Testis (tissue), 3 donors: ENCODE results near the gene TCF4. TPM values are rescaled to one million over a fixed set of nuclear protein-coding genes. Genes with fewer than 3 reads are reported as not detected.

Experiments used
- DNase-seq: peaks from one replicate; pipeline ENCODE4 v3.0.0-alpha.2; 2019
- H3K27ac ChIP-seq, 2 donors: fragments of 200-600 bp; sonication (generic); one replicate each; pipeline ENCODE4 v1.5.1; 2019
- H3K27me3 ChIP-seq: fragments of 200-600 bp; sonication (generic); one replicate; pipeline ENCODE4 v1.5.1; 2019
- H3K36me3 ChIP-seq: fragments of 200-600 bp; sonication (generic); one replicate; pipeline ENCODE4 v1.5.1; 2017; ENCODE audit warnings: low read depth; ENCODE audit errors: missing control alignments
- H3K4me1 ChIP-seq: fragments of 200-600 bp; sonication (generic); one replicate; pipeline ENCODE4 v1.5.1; 2019
- H3K4me3 ChIP-seq, 2 donors: fragments of 200-600 bp; sonication (generic); one replicate each; pipeline ENCODE4 v1.5.1; 2017 to 2019
- H3K9me3 ChIP-seq: fragments of 200-600 bp; sonication (generic); one replicate; pipeline ENCODE4 v1.5.1; 2017
- POLR2A ChIP-seq: fragments of 450-650 bp; IDR thresholded peaks from one replicate; pipeline ENCODE4 v1.6.1; 2017; ENCODE audit warnings: antibody characterized with exemption, mild to moderate bottlenecking, moderate library complexity
- WGBS, 2 donors: methylation state at CpG; one replicate each; pipeline ENCODE4 v1.1.5; 2018; 5-methylcytosine and 5-hydroxymethylcytosine counted together
- intact Hi-C: fragments of 100-400 bp; cut with DNase I; formaldehyde crosslinking; loops from one replicate; pipeline ENCODE4 v1.15.1; 2023; ENCODE audit warnings: low total_unique reads
- polyA plus RNA-seq: library from polyadenylated mRNA; stranded (reverse); fragments of 350-450 nt; fragmentation: Illumina TruSeq; extraction: RNeasy Lipid Tissue Mini Kit (QIAGEN cat#74804); gene quantifications from one replicate; pipeline ENCODE4 v1.2.3, GENCODE V29; 2014; ENCODE audit warnings: low read depth, low replicate concordance; ENCODE audit not compliant: insufficient read depth
- total RNA-seq, 2 donors: library from RNA; depleted of rRNA; stranded (reverse); fragments of >200 nt; gene quantifications; one replicate each; pipeline ENCODE4 v1.2.3, GENCODE V29; 2016
- TF ChIP-seq, protein P1 (sequence below), 3 experiments: fragments of 450-650 bp in 2 of 3; fragments of 200-600 bp in 1 of 3; sonication (generic) in 1 of 3; IDR thresholded peaks; one replicate each; pipeline ENCODE4 v1.5.1; 2016 to 2019; ENCODE audit warnings: antibody characterized with exemption in 3 of 3, mild to moderate bottlenecking in 2 of 3, moderate library complexity in 1 of 3

Gene TCF4
- total and polyA plus RNA-seq, 3 donors from 2014 or later, result 50.8 to 122 (median 110) TPM

DNA sequence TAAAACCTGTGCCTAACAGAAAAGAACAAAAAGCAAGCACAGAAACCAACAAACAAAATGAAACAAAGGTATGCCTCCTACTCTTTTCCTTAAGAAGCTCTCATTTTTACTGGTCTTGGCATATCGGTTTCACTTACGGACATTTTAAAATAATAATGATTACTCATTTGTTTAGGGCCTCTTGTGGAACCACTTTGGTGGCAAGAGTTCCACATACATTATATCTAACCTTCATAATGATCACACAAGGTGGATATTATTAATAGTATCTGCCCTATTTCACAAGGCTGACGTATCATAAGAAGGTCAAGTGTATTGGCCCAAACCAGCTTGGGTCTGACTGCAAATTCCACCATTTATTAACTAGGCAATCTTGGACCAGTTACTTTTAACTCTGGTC, 304.7 kb downstream of the TCF4 start:
- DNase-seq, result no peak
- intact Hi-C loops, result no loop called here
- 85 to 95% methylated on average over 3 of the region's 3 CpGs for WGBS, 2 donors

GRCh38 chr18:55280503-55280902, 307.5 kb downstream of the TCF4 start:
- Histone ChIP-seq H3K4me1 (no peaks in the 10 kb centered on the region), H3K27ac (no peak overlapping the region), H3K36me3 (no peaks in the 10 kb centered on the region), H3K4me3 (no peak overlapping the region), H3K9me3 (no peaks in the 10 kb centered on the region), H3K27me3 (no peaks in the 10 kb centered on the region)
- intact Hi-C loops, result no loop called here
- TF ChIP-seq, protein P1, sequence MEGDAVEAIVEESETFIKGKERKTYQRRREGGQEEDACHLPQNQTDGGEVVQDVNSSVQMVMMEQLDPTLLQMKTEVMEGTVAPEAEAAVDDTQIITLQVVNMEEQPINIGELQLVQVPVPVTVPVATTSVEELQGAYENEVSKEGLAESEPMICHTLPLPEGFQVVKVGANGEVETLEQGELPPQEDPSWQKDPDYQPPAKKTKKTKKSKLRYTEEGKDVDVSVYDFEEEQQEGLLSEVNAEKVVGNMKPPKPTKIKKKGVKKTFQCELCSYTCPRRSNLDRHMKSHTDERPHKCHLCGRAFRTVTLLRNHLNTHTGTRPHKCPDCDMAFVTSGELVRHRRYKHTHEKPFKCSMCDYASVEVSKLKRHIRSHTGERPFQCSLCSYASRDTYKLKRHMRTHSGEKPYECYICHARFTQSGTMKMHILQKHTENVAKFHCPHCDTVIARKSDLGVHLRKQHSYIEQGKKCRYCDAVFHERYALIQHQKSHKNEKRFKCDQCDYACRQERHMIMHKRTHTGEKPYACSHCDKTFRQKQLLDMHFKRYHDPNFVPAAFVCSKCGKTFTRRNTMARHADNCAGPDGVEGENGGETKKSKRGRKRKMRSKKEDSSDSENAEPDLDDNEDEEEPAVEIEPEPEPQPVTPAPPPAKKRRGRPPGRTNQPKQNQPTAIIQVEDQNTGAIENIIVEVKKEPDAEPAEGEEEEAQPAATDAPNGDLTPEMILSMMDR (IDR thresholded peaks at IDR 0.05), result no peak
- TF ChIP-seq POLR2A, result no peak
- 51 to 52% methylated on average over 2 of the region's 2 CpGs for WGBS, 2 donors
- DNase-seq, result no peak

More for the DNA sequence above, 304.7 kb downstream of the TCF4 start:
- Histone ChIP-seq H3K4me3 (no peak overlapping the region), H3K27me3 (no peaks in the 10 kb centered on the region), H3K4me1 (no peaks in the 10 kb centered on the region), H3K9me3 (no peaks in the 10 kb centered on the region), H3K36me3 (no peaks in the 10 kb centered on the region), H3K27ac (no peak overlapping the region)
- TF ChIP-seq POLR2A, result no peak
- TF ChIP-seq, protein P1 (IDR thresholded peaks at IDR 0.05), result no peak

DNA sequence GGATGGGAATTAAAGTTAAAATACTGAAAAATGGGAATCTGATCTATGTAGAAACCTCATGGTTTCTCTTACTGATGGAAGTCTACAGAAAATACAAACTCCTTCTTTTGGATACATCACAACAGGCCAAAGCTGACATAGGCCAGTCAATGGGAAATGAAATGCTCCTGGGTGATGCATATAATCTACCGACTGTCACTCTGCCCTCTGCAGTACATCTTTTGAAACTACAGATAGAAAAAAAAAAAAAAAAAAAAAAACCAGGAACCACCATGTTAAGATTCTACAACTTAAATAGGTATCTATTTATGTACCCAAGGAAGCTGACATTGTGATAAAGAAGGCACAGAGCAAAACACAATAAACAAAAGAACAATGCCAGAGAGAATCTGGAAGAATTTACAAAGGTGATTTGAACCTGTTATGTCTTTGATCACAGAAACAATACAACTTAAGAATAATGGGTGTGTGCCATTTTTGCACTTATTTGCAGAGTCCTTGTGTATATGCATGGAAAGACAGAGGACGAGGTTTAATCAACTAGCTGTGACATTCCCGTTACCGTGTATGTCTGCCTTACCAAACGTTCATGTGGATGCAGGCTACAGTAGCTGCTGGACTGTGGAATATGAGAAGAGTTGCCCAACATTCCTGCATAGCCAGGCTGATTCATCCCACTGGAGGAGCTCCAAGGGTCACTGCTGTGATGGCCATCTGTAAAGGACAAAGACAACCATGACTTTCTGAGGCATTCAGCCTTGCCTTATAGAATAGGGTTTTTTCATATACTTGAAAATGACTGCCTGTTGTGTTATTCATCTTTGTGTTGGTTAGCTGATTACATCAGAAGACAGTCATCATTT, 312.7 kb downstream of the TCF4 start:
- intact Hi-C loops, result no loop called here
- no peaks in the 10 kb centered on the region for H3K9me3 ChIP-seq
- H3K27ac ChIP-seq, result no peak overlapping the region
- H3K4me3 ChIP-seq, result no peak overlapping the region
- no peaks in the 10 kb centered on the region for H3K36me3 ChIP-seq
- WGBS, 2 donors, result 84 to 85% methylated on average over 5 of the region's 5 CpGs
- DNase-seq, result no peak
- H3K4me1 ChIP-seq, result no peaks in the 10 kb centered on the region
- TF ChIP-seq, protein P1 (IDR thresholded peaks at IDR 0.05), result no peak
- TF ChIP-seq POLR2A, result no peak
- no peaks in the 10 kb centered on the region for H3K27me3 ChIP-seq

DNA sequence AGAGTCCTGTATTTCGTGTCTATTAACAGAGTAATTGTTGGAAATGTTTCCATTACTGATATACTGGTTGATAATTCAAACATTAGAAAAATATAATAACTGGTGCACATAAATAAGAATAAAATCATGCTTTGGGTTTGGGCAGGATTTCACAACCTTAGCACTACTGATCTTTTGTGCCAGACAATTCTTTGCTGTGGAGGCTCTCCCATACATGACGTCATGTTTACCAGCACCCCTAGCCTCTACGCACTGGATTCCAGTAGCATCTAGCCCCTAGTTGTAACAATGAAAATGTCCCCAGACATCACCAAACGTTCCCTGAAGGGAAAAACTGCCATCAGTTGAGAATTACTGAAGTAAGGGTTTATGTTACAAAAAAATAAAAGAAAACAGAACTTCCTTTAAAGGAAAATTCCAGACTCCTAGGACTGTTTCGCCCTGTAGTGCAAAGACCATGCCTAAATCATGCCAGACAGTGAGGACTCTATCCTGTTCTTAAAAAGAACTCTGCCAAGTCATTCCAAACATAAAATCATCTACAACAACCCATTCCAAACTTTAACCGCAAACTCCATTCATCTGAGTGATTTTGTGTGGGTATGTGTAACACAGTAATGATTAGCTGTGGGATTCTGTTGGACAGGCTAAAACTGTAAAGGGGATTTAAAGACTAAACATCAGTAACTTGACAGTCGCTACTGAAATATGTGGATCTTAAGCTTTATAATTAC, 315.3 kb downstream of the TCF4 start:
- no peaks in the 10 kb centered on the region for H3K27me3 ChIP-seq
- H3K4me1 ChIP-seq, result peaks cover 6% of the 10 kb centered on the region
- H3K36me3 ChIP-seq, result no peaks in the 10 kb centered on the region
- H3K27ac ChIP-seq, result no peak overlapping the region
- intact Hi-C loops, result no loop called here
- 76 to 80% methylated on average over 7 of the region's 7 CpGs for WGBS, 2 donors
- no peak overlapping the region for H3K4me3 ChIP-seq
- TF ChIP-seq, protein P1 (IDR thresholded peaks at IDR 0.05), result no peak
- TF ChIP-seq POLR2A, result no peak
- H3K9me3 ChIP-seq, result no peaks in the 10 kb centered on the region
- DNase-seq, result no peak
